ENCODE results near the gene NPHP4.

The NPHP4 gene

DNA sequence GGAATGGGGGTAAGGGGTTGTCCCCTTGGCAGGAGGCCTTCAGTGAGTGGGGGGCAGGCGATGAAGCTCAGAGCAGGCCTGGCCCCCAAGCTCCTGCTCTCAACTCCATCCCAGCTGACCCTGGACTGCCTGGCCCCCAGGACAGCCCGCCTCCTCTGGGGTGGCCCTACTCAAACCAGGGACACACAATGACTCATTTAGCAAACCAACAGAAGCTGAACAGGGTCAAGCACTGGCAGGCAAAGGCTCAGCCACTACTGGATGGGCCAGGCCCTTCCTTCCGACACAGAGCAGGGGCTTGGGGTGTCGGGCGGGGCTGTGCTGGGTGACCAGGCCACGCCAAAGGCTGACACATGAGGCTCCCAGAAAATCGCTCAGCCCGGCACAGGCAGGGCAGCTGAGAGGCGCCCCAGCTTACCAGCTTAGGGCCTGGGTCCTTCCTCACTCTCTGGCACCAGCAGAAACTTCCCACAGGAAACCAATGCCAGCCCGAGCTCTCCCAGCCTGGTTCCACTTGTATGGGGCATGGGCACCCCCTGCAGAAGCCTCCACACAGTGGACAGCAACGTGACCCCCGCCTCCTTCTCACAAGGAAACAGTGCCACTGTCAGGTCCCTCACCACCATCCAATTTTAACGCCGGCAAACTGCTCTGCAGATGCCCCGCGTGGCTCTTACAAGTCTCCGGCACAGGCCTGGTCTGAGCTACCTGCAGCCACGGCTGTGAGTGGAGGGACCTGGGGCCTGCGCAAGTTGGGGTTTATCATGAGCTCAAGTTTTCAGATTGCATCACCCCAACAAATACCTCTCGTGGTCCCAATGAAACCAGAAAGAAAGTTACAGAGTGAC, 114.3 kb downstream of the NPHP4 start:
- no peak for DNase-seq (ENCODE audit: low read depth)

DNA sequence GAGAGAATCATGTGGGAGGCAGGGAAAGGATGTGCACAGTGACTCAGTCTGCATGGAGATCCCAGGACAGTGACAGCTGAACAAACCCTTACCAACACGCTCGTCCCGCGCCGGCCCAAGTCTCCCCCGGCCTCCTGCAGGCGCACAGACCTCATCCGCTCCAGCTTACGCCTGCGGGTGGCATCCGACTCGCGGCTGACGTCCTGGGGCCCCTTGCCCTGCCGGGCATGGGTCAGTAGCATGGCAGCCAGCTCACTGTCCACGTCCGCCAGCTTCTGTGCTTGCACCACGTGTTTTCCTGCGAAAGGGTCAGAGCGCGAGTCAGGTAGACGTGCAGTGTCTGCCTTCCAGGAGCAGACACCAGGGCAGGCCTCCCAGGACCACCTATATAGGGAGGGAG, 115.2 kb downstream of the NPHP4 start:
- no peak for DNase-seq (ENCODE audit: low read depth)

DNA sequence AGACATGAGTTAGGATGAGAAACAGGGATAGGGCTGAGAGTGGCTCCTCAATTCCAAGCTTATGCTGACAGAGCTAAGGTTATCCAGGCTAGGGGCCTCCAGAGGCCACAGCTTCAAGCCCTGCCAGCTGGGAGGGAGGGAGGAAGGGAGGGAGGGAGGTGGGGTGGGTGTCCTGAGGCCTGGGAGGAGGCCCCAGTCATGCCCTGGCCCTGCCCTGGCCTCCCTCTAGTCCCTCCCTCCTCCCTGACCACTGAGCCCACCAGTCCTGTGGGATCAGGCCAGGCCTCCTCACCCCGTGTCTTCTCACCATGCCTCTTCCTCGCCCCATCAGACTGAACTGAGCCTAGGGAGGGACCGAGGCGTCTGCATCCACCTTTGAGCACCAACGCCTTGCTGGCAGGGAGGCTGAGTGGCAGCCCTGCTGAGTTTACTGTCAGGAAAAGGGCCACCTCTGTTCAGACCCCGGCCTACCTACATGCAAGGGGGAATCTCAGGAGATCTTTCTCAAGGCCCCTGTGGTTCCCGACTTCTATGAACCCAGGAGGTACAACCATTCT, 116.1 kb downstream of the NPHP4 start:
- no peak for DNase-seq (ENCODE audit: low read depth)

DNA sequence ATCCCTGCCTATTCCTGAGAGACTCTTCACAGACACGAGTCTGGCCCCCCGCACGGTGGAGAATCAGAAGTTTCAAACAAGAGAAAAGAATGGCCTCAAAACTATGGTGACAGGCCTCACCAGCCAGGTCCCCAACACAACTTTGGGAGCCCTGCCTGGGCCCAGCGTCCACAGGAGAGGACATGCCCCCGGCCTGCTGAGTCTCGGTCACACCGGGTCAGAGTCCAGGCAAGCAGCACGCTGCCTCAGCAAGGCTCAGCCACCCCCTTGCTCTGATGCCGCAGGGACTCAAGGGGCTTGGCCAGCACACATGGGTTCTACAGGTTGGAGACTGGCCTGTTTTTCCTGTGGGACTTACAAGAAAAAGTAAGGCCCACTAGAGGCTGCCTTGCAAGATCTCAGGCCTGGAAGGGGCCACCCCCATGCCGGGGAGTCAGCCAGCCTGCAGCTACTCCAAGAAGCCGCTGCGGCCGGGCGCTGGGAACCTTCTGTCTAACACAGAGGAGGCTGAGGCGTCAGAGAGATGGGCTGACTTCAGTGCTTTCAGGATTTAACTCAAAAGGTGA, 116.8 kb downstream of the NPHP4 start:
- no peak for DNase-seq (ENCODE audit: low read depth)

DNA sequence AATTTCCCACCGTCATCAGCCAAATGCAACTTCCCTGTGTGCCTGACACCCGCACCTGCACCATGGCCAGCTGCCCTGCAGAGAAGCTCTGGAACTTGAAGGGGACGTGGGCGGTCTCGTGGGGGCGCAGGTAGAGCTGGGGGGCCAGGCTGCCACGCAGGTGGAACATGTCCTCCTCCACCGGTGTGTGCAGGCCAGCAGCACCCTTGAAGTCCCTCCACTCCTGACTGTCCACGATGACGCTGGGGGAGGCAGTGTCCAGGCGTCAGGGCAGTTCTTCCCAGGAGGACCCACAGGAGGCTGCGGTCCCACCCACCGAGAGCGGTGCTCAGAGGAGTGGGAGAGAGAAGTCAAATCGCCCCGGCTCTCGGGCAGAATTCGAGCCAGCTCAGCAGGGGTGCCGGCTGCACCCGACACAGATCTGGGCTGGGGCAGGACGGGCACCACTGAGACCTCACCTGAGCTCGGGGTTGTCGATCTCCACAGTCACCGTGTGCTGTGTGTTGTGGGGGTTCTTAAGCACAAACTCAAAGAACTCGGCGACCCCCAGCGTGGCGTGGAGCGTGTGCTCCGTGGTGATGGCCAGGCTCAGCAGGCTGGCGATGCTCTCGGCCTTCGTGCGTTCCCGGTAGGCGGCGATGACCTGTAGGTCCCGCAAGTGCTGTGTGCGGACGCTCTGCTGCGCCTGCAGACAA, 117.7 kb downstream of the NPHP4 start:
- no peak for DNase-seq (ENCODE audit: low read depth)

DNA sequence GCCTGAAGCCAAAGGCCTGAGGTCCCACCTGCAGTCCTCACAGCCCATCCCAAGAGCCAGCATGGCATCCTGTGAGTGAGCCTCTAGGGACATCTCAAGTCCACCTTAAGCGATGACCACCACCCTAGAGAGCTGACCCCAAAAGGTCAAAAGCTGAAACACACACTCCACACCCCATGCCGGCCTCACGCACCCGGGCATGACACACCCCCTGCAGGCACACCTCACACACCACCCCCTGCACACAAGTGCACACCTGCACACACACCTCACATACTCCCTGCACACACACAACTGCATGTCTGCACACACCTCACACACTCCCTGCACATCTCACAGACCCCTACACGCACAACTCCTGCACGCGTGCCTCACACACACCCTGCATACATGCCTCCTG, 118.7 kb downstream of the NPHP4 start:
- no peak for DNase-seq (ENCODE audit: low read depth)

DNA sequence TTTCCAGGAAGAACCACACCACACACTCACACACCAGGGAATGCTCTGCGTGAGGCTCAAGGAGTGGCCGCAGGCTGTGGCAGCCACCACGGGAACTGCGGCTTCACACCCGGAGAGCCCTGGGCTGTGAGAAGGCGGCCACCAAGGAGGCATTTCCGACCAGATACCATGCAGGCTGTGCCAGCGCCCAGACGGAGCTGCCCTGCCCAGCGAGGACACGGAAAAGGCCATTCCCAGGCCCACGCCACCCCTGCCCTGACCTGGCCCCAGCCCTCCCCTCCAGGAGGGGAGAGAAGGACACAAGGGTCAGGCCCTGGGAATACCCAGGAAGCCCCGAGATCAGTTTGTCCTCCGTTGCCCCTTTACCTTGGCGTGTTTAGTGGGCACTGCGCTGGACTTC, 119.3 kb downstream of the NPHP4 start:
- no peak for DNase-seq (ENCODE audit: low read depth)

DNA sequence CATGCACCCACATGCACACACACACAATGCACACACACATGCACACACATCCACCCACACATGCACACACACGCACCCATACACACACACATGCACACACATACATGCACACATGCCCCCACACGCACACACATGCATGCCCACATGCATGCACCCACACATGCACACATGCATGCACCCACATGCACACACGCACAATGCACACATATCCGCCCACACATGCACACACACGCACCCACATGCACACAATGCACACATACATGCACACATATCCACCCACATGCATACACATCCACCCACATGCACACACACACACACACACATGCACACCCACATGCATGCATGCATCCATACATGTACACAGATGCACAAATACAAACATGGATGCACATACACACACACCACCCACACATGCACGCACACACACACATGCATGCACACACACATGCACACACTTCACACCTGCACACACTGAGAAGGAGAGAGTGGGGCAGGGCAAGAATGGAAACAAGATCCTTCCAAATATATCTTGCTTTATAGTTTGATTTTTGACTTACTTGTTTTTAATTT, 123.2 kb downstream of the NPHP4 start:
- DNase-seq (ENCODE audit: low read depth): no peak

DNA sequence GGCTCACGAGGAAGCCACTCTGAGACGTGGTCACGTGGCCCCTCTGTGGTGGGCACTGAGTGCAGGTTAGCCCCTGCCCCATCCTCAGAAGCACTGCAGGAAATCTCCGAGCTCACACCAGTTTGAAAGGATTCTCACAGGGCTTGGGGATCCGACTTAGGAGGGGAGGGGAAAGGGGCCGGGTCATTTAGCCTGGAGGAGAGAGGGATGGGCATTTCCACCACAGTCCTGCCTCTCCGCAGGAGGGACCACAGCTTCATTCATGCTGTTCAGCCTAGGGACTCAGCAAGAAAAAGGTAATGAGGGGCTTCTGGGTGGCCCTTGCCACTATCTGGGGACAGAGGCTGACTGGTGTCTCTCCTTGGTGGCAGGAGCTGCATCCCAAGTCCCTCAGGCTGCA, 126.5 kb downstream of the NPHP4 start:
- no peak for DNase-seq (ENCODE audit: low read depth)

DNA sequence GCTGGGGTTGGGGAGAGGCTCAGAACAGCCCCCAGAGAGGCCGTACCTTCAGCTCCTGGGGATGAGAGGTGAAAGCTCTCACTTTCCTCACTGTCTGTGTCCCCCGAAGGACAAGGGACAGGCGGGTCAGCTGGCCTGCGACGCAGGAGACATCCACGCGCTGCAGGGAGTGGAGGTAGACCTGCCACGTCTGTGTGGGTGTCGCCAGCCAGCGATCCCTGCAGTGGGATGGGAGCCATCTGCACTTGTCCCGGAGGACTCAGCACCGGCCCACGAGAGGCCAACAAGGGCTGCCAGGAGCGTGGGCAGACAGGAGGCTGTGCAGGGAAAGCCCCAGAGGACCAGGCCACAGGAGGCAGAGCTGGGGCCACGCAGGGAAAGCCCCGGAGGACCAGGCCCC, 127.2 kb downstream of the NPHP4 start:
- no peak for DNase-seq (ENCODE audit: low read depth)

DNA sequence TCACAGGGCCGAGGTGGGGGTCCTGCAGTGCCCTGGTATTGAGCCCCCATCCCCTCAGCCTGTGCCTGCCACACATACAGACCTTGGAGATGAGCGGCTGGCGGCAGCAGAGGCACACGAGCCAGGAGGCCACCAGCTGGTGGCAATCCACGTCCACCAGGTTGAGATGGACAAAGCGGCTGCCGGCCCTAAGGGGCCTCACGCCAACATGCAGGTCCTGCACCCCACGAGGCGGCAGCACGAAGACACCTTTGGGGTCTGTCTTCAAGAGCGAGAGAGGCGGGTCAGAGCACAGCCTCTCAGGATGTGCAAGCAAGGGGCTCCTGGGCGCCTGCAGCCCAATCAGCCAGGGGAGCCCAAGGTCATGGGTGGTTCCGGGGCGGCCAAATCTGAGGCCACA, 128.0 kb downstream of the NPHP4 start:
- DNase-seq (ENCODE audit: low read depth): no peak

DNA sequence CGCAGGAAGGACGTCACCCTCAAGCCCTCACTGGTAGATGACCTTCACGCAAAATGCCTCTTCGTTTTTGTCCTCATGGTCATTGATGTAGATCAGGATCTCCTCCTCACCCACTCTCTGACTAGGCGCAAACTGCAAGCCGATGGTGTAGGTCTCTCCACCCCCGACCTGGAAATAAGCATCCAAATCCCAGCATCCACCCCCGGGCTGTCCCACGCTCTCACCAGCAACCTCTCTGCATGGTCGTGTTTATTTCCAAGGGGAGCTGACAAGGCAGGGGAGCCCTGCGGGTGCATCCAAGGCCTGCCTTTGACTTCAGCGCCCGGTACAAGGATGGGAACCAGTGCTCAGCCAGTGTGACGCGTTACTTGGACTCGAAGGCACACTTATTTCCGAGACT, 129.0 kb downstream of the NPHP4 start:
- DNase-seq (ENCODE audit: low read depth): no peak

DNA sequence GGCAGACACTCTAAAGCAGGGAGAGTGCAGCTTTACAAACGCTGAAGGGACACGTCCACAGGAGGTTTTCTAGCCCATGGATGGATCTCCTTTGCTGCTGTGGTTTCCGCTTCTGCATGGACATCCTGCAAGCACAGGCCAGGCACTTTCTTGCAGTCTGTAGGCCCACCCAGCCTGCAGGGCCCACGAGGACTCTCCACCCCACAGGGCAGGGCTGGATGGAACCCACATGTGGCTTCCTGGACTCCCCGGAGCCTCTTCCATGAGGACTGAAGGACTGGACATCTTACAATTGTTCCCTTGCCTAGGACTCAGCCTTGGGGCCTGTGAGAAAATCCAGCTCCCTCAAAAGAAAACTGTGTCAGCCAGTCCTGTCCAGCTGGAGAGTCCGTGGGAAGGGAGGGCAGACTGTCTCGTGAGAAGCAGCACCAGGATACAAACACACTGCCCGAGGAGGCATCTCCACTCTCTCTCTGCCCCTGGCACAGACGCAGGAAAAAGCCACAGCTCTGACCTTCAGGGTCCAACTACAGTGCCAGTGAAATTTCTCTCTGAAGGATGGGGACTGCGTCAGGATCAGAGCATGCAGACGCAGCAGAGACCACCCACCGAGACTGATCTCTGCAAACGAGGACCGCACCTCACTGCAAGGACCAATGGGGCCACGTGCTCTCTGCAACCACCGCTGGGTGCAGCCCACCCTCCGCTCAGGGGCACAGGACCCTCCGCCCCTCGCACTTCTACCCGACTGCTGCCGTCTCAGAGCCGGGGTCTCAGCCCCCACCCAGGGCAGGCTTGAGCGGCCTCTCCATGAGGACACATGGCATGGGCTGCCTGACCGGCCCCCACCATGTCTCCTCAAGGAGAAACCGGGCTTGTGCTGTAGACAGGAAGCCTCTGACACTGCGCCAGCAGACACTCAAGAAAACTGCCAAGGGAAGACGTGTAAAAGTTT, 130.1 kb downstream of the NPHP4 start:
- DNase-seq (ENCODE audit: low read depth): no peak

DNA sequence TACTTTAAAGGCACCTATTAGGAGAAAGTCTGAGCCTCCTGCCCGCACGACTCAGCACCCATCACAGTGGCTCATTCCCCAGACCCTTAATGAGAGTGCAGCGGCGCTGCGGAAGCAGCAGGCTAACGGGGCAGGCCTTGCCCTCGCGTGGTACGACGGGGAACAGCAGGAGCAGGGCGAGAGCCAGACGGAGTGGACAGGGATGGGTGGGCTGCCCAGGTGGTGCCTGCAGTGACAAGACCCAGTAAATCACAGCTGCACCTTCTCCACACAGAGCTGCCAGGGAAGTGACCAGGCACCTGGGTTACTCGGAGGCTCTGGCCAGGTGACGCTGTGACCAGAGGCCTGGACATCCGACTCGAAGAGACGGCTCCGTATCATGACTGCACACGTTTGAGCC, 131.9 kb downstream of the NPHP4 start:
- no peak for DNase-seq (ENCODE audit: low read depth)

DNA sequence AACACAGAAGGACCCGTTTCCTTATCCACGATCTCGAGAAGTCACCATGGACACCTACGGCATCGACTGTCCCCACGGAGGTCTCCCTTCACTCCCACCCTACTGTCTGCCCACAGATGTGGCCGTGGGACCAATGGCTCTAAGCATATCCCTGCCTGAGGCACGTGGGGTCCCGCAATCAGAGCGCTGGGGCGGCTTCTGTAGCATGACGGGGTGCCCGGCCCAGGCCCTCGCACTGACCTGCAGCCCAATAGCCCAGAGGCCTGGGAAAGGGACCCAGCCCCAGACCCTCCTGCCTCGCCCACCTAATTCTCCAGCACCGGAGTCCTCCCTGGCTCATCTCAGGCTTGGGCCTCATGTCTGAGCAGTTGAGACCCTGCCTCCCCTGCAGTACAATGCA, 132.5 kb downstream of the NPHP4 start:
- no peak for DNase-seq (ENCODE audit: low read depth)

DNA sequence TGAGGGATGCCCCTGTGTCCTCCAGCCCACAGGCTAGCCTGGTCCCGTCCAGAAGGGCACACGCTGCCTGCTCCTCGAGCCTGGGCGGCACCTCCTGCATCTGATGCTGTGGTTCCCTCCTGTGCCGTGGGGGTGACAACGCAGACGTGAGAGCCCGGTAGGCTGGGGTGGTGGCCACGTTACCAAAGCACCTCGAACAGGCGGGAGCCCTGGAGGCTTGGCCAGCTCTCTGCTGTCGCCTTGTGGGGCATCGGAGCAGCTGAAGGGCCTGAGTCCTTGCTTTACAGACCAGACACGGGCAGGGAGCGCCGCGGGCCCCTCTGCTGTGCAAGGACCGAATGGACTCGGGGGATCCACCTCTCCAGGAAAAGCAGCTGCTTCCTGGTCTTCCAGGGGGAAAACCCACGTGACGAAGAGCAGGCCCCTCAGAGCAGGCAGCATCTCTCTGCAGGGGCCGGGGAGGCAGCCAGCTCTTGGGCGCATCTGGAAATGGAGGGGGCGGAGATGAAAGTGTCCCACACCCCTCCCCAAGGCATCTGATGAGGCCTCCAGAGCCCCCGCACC, 133.3 kb downstream of the NPHP4 start:
- DNase-seq (ENCODE audit: low read depth): no peak

DNA sequence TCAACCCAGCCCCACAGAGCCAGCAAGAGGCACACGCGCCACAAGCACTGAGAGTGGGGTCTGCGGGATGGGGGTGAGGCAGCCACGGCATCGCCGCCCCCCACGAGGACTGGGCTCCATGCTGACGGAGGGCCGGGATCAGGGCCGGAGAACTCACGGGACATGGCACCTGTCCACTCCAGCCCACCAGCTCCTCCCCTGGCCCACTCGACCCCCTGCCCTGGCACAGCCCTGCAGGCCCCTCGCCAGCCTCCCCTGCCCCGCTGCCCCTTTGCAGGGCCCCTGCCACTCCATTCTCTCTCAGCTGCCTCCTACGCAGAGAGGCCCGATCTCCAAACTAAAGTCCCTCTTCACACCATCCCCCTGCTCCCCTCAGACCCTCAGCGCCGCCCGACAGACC, 134.0 kb downstream of the NPHP4 start:
- DNase-seq (ENCODE audit: low read depth): no peak

DNA sequence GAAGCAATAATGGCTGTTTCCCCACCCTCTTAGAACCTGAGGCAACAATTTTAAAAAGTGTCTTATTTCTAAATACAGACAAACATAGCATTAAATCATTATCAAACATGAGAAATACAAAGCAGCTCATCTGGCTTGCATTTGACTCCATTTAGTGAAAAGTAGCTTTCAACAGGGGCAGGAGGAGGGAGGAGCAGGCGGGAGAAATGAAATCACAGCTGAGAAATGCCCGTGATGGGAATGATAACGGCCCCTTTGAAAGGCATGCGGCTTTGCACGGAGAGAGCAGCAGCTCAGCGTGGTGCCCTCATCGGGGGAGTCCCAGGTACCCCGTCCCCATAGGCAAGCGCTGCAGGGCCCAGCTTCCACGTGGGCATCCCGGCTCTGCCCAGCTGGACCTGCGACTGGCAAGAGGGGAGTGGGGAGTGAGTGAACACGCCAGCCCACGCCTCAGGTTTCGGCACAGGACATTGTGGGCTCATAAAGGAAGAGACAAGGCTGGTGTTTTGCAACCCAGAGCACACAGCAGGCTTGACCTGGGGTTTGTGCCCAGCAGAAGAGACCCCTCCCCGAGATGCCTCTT, 134.6 kb downstream of the NPHP4 start:
- DNase-seq (ENCODE audit: low read depth): no peak

DNA sequence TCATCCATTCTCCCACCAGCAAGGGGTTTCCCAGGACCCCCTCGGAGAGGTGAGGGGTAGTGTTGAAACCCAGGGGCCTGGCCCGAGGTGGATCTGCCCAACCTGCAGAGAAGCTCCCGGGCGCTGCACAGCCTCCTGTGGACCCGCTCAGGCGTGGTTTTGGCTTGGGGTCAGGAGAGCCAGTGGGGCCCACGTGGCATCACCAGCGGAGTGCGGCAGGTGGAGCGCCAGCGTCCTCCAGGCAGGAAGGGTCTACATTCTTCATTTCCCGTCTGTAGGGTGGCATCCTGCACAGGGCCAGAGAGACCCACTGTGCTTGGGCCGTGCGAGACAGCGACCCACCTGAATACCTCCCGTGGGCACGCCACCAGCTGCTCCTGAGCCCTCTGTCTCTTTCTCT, 135.2 kb downstream of the NPHP4 start:
- DNase-seq (ENCODE audit: low read depth): no peak

DNA sequence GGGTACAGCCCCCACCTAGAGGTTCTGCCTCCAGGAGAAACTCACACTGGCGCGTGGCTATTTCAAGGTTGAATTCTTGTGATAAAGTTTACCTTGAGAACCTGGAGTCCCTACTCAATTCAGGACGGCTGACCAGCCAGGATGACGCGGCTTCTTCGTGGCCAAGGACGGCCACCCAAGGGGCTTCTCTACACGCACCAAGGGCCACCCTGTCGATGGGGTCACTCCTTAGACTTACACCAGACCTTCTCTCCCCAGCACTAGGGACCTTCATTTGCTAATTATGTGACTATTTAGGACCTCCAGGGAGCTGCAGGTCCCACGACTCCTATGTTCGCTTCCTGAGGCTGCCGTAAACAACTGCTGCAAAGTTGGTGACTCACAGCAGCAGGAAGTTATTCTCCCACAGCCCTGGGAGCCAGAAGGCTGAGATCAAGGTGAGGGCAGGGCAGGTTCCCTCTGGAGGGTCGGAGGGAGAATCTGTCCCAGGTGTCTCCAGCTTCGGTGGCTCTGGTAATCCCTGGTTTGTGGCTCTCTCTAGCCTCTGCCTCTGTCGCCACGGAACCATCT, 135.9 kb downstream of the NPHP4 start:
- no peak for DNase-seq (ENCODE audit: low read depth)

Measured in GM04503 (cell line).